ENCODE measurements around the gene DHCR7.

GRCh38 chr11:71425860-71426259 is 22.3 kb downstream of the DHCR7 start:
- no peak for TF ChIP-seq POLR2A (IDR thresholded peaks at IDR 0.05)
- TF ChIP-seq, protein P1, sequence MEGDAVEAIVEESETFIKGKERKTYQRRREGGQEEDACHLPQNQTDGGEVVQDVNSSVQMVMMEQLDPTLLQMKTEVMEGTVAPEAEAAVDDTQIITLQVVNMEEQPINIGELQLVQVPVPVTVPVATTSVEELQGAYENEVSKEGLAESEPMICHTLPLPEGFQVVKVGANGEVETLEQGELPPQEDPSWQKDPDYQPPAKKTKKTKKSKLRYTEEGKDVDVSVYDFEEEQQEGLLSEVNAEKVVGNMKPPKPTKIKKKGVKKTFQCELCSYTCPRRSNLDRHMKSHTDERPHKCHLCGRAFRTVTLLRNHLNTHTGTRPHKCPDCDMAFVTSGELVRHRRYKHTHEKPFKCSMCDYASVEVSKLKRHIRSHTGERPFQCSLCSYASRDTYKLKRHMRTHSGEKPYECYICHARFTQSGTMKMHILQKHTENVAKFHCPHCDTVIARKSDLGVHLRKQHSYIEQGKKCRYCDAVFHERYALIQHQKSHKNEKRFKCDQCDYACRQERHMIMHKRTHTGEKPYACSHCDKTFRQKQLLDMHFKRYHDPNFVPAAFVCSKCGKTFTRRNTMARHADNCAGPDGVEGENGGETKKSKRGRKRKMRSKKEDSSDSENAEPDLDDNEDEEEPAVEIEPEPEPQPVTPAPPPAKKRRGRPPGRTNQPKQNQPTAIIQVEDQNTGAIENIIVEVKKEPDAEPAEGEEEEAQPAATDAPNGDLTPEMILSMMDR (IDR thresholded peaks at IDR 0.05 in 4 of 5, conservative IDR thresholded peaks at IDR 0.05 in 1 of 5), result no peak
